NCI-H1092 (cell line): ENCODE results near the gene STX4.
A peak's percentile ranks its signal among the peaks of the same experiment; 100 is the strongest.

Experiments used
- DNase-seq: peaks from one replicate; lab custom pipeline; 2025; lab: John Stamatoyannopoulos, UW

Gene STX4

GRCh38 chr16:31032736-31033708 lies at the start of gene STX4:
TSS of gene STX4 (plus strand) at chr16:31033558. CDS start at chr16:31033806, 248 bp downstream.
- peak; percentile 94 for DNase-seq

- DNase-seq, result no peak
These were observed 49.3 kb upstream of the STX4 start for GRCh38 chr16:30983898-30984610.

- DNase-seq, result peak; percentile 56
These were observed 48.5 kb upstream of the STX4 start, which contains the start of gene HSD3B7 for GRCh38 chr16:30984669-30985400. TSS of gene HSD3B7 (plus strand) at chr16:30985207. CDS start at chr16:30985659, 452 bp downstream.

GRCh38 chr16:30985401-30986128 lies 47.8 kb upstream of the STX4 start:
- no peak for DNase-seq

- no peak for DNase-seq
These were observed 47.0 kb upstream of the STX4 start for GRCh38 chr16:30986129-30986991.

GRCh38 chr16:30987581-30988190 lies 45.7 kb upstream of the STX4 start:
- DNase-seq, result no peak

GRCh38 chr16:30989469-30990047 lies 43.8 kb upstream of the STX4 start:
- no peak for DNase-seq

- DNase-seq, result no peak
These were observed 43.3 kb upstream of the STX4 start for GRCh38 chr16:30990105-30990504.

GRCh38 chr16:30991052-30991451 lies 42.3 kb upstream of the STX4 start:
- no peak for DNase-seq

- DNase-seq, result no peak
These were observed 41.0 kb upstream of the STX4 start for GRCh38 chr16:30992276-30992780.

GRCh38 chr16:30992931-30993816 lies 40.2 kb upstream of the STX4 start:
- DNase-seq, result no peak

- DNase-seq, result no peak
These were observed 37.4 kb upstream of the STX4 start for GRCh38 chr16:30995927-30996323.

- DNase-seq, result no peak
These were observed 36.9 kb upstream of the STX4 start for GRCh38 chr16:30996324-30996984.

GRCh38 chr16:30996985-30997724 lies 36.2 kb upstream of the STX4 start:
- no peak for DNase-seq

- DNase-seq, result no peak
These were observed 35.3 kb upstream of the STX4 start for GRCh38 chr16:30997725-30998711.
